GM12872 (cell line): ENCODE results near the gene BEGAIN.

Experiments used
- TF ChIP-seq, protein P1 (sequence below): IDR thresholded peaks from 3 replicates; pipeline ENCODE4 v1.5.1; 2011; ENCODE audit warnings: low read depth, mild to moderate bottlenecking, low read length, moderate library complexity; ENCODE audit not compliant: insufficient read depth

Gene BEGAIN

GRCh38 chr14:100614803-100615202 is 27.6 kb upstream of the BEGAIN start:
- TF ChIP-seq, protein P1, sequence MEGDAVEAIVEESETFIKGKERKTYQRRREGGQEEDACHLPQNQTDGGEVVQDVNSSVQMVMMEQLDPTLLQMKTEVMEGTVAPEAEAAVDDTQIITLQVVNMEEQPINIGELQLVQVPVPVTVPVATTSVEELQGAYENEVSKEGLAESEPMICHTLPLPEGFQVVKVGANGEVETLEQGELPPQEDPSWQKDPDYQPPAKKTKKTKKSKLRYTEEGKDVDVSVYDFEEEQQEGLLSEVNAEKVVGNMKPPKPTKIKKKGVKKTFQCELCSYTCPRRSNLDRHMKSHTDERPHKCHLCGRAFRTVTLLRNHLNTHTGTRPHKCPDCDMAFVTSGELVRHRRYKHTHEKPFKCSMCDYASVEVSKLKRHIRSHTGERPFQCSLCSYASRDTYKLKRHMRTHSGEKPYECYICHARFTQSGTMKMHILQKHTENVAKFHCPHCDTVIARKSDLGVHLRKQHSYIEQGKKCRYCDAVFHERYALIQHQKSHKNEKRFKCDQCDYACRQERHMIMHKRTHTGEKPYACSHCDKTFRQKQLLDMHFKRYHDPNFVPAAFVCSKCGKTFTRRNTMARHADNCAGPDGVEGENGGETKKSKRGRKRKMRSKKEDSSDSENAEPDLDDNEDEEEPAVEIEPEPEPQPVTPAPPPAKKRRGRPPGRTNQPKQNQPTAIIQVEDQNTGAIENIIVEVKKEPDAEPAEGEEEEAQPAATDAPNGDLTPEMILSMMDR, result no peak

DNA sequence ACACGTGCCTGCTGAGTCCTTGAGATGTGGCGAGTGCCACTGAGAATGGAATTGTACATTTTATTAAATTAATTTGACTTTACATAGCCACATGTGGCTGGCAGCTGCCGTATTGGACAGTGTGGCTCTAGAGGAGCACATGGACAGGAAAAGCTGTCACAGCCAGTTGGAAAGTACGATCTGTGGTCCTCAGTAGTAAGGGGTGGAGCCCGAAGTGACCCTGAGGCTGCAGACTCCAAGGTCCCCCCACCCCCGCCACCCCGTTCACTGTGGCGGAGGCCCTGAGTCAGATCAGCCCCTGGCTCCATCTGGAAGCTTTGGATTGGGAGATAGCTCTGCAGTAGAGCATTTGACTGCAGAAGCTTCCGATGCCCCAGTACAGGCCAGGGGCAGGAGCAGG is 25.8 kb upstream of the BEGAIN start:
- TF ChIP-seq, protein P1, result no peak

- TF ChIP-seq, protein P1, result no peak
These were observed 24.7 kb upstream of the BEGAIN start for GRCh38 chr14:100611811-100612480.

- TF ChIP-seq, protein P1, result no peak
These were observed 23.4 kb upstream of the BEGAIN start for GRCh38 chr14:100610511-100611217.

GRCh38 chr14:100609941-100610391 is 22.7 kb upstream of the BEGAIN start:
- TF ChIP-seq, protein P1, result no peak

DNA sequence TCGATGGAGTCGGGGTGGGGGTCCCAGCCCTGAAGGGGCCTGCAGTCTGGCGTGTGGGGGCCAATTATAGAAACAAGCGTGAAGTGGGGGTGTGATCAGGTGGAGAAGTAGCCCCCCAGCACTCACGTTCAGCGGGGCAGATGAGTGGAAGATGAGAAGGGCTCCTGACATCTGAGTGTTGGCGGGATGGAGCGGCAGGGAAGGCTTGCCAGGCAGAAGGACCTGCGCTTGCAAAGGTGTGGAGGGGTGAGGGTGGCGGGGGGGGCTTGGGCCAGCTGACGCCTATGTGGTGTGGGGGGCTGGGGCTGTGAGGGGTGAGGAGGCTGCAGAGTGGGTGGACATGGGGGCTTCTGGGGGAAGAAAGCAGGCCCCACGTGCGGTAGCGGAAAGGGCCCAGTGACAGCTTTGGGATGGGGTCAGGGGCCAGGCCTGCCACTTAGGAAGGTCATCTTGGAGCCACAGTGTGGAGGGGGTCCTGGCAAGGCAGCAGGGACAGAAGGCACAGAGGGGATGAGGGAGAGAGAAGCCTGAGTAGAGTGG is 22.2 kb upstream of the BEGAIN start:
- TF ChIP-seq, protein P1, result no peak

DNA sequence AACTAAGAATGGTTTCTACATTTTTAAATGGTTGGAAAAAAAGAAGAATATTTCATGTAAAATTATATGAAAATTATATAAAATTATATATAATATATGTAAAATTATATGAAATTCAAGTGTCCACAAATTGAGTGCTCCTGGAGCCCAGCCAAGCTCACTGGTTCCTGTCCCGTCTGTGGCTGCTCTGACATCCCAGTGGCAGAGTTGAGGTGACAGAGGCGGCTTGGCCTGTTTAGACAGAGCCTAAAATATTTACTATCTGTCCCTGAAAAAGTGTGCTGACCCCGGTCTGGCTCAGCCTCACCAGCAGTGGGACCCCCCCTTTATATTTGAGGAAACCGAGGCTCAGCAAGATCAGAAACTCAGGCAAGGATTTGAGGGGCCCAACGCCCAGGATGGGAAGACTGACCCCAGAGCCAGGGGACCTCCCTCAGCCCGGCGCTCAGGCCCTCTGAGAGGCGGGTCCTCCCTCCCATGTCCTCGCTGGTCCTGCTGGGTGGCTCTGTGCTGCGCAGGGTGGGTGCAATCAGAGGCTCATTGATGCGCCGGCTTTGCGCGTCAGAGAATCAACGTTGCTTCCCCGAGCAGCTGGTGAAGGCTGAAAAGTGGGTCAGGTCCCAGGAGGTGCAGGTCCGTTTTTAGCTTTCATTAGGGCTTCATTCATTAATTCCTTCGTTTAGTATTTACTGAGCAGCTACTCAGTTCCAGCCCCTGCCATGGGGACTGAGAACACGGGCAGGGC is 21.5 kb upstream of the BEGAIN start:
- TF ChIP-seq, protein P1, result no peak
